Measurements from ENCODE around the gene CDK3. TPM values are rescaled to one million over a fixed set of nuclear protein-coding genes. Genes with fewer than 3 reads are reported as not detected.
A peak's percentile ranks its signal among the peaks of the same experiment; 100 is the strongest.

Gene CDK3
- total and polyA plus RNA-seq, 12 donors: 0.52 to 11.3 (median 1.5) TPM

DNA sequence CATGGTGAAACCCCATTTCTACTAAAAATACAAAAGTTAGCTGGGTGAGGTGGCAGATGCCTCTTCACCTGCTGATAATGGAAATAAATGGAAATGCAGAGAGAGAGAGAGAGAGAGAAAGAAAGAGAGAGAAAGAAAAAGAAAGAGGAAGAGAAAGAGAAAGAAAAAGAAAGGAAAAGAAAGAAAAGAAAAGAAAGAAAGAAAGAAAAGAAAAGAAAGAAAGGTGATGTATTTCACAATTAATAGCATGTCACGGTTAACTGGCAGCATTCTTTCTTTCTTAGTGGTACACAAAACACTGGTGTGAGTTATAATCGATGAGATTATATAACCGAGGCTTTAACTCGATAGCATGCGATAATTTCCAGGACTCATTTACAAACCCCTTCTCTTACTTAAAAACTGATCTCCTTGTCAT lies 24.9 kb upstream of the CDK3 start:
- no peaks in the 10 kb centered on the region for H3K27me3 ChIP-seq
- intact Hi-C loops (cut with DNase I): loop anchor here in 2 of 10 donors (5.0 kb wide), 2 partner anchors 33 to 68 kb away; partner anchors contain the start of gene FBF1 (in 1 of the 2)
- H3K4me1 ChIP-seq: peaks cover 0 to 61% (median 45%) of the 10 kb centered on the region in 9 donors
- peaks cover 0 to 51% (median 11%) of the 10 kb centered on the region in 9 donors for H3K36me3 ChIP-seq
- TF ChIP-seq, protein P1, sequence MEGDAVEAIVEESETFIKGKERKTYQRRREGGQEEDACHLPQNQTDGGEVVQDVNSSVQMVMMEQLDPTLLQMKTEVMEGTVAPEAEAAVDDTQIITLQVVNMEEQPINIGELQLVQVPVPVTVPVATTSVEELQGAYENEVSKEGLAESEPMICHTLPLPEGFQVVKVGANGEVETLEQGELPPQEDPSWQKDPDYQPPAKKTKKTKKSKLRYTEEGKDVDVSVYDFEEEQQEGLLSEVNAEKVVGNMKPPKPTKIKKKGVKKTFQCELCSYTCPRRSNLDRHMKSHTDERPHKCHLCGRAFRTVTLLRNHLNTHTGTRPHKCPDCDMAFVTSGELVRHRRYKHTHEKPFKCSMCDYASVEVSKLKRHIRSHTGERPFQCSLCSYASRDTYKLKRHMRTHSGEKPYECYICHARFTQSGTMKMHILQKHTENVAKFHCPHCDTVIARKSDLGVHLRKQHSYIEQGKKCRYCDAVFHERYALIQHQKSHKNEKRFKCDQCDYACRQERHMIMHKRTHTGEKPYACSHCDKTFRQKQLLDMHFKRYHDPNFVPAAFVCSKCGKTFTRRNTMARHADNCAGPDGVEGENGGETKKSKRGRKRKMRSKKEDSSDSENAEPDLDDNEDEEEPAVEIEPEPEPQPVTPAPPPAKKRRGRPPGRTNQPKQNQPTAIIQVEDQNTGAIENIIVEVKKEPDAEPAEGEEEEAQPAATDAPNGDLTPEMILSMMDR (IDR thresholded peaks at IDR 0.05): no peak
- H3K9me3 ChIP-seq: no peaks in the 10 kb centered on the region
- no peak for DNase-seq
- H3K4me3 ChIP-seq: peak overlapping the region in 5 of 10 donors; percentile 2 to 19 (median 10)
- no peak for ATAC-seq
- H3K27ac ChIP-seq: peak overlapping the region in 9 of 10 donors; percentile 0 to 60 (median 39)
- 60 to 62% methylated on average over 5 of the region's 5 CpGs for WGBS, 2 donors

DNA sequence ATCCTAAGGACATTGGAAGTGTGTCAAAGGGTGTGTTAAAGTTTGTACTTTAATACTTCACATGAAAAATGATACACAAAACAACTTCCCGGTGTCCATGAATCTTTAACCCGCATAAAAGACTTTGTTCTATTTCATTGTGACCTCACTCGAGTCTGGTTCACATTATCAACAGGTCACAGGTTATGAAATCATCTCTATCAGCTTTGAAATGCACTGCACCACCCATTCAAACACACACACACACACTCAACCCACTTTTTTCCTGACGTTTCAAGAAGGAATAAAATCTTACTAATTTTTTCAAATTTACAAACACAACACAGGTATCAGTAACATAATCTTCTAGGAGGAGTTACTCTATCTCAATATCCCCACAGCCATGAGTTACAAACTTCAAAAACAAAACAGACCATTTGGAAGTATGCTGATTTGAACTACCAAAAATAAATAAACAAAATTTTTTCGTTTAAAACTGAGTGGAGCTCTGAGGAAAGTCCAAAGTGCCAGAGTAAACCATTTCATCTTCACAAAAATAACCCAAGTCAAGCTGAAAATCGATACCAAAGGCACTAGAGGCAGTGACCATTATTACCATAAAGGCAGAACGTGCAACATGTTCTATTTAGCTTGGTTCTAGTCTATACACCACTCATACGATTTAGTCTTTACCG lies 24.3 kb upstream of the CDK3 start:
- no peaks in the 10 kb centered on the region for H3K27me3 ChIP-seq
- peak overlapping the region in 8 of 10 donors; percentile 0 to 60 (median 46) for H3K27ac ChIP-seq
- H3K4me3 ChIP-seq: peak overlapping the region in 5 of 10 donors; percentile 2 to 19 (median 10)
- H3K9me3 ChIP-seq: no peaks in the 10 kb centered on the region
- H3K4me1 ChIP-seq: peaks cover 0 to 66% (median 51%) of the 10 kb centered on the region in 9 donors
- no peak for ATAC-seq
- H3K36me3 ChIP-seq: peaks cover 0 to 45% (median 11%) of the 10 kb centered on the region in 9 donors
- 47 to 51% methylated on average over 9 of the region's 9 CpGs for WGBS, 2 donors
- no peak for DNase-seq
- intact Hi-C loops (cut with DNase I): loop anchor here in 2 of 10 donors (5.0 kb wide), 2 partner anchors 34 to 69 kb away; partner anchors contain the start of gene FBF1 (in 1 of the 2)
- TF ChIP-seq, protein P1 (IDR thresholded peaks at IDR 0.05): no peak

DNA sequence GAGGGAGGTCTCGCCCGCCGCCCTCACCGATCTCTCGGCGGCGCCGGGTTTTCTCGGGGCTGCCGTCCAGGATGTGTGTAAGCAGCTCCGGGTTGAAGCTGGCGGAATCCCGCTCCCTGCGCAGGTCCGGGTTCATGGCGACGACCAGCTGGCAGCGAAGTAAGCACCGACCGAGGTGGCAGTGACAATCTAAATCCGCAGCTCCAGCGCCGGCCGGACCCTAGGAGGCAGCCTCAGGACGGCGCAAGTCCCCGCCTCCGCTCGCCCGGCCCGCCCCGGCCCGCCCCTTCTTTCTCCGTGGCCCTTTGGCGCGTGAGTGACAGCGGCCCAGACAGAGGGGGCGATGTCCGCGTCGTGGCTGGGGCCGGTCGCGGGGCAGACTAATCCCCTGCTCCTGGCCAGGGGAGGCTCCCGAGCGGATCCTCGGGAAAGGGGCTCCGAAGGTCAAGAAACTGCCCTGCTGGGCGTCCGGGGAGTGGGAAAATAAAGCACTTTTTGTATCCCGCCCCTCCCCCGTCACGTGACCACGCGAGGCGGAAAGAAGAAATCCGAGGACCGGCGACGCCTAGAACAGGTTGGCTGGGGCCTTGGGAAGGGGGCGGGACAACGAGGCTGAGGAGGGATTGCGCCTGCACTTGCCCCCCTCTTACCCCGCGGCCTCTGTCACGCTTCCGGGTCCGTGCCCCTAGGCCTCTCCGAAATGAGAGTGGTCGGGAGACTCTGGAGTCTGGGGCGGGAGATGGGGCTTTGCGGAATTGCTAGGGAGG lies 21.5 kb upstream of the CDK3 start, which contains the start of the genes ACOX1 and TEN1:
Gene ACOX1, minus strand, starts transcription at position 229 of the 767 bp plus-strand sequence. Its CDS starts 93 bp downstream, at position 136.
Gene TEN1, plus strand, starts transcription at position 303 of the 767 bp plus-strand sequence. CDS start 6,953 bp downstream, outside the sequence.
- H3K27ac ChIP-seq: peak within 1 kb of the TSS; percentile 96 to 99 (median 98)
- H3K9me3 ChIP-seq: no peaks in the 10 kb centered on the region
- H3K4me1 ChIP-seq: peaks cover 0 to 77% (median 47%) of the 10 kb centered on the region in 9 donors
- TF ChIP-seq, protein P1 (IDR thresholded peaks at IDR 0.05): peak in 7 of 9 donors; percentile 19 to 69 (median 46)
- peak within 1 kb of the TSS; percentile 70 to 97 (median 82) for H3K4me3 ChIP-seq
- intact Hi-C loops (cut with DNase I): loop anchor here in 2 of 10 donors (1.0 to 5.0 kb wide), 3 partner anchors 37 to 74 kb away; partner anchors contain the start of gene FBF1 (in 1 of the 2)
- no peaks in the 10 kb centered on the region for H3K27me3 ChIP-seq
- whole genome bisulfite sequencing, 2 donors: 0% methylated on average over 69 to 72 of the region's 72 CpGs
- peaks cover 0 to 19% (median 0%) of the 10 kb centered on the region in 9 donors for H3K36me3 ChIP-seq
- DNase-seq (peak; percentile 98 to 99), ATAC-seq (peak; percentile 97 to 99 (median 98))

Measured in heart right ventricle (tissue), 16 donors.